ENCODE measurements around the gene KCNJ6. TPM values are rescaled to one million over a fixed set of nuclear protein-coding genes. Genes with fewer than 3 reads are reported as not detected.

KCNJ6 gene
- polyA plus RNA-seq, 1 of the 3 experiments (the other 2 are of a cell fraction): not detected

GRCh38 chr21:37686991-37687810 is 229.1 kb downstream of the KCNJ6 start (continued):
- no peak for TF ChIP-seq REST (IDR thresholded peaks at IDR 0.05; ENCODE audit: low read depth, low read length)

DNA sequence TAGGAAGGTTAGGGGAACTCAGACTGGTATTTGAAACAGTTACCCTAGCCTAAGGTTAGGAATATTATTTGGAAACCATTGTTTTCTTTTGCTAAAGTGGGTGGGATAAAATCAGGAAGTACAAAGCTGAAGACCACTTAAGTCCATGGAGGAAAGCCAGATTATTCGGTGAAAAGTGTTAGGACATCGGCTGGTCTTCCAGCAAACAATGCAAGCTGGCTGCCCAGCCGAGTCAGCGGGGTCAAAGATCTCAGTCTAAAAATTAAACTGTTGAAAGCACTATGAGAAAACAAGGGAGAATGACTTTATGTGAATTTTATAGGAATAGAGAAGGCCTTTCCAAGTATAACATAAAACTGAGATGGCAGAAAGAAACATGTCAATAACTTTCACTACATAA is 231.7 kb downstream of the KCNJ6 start:
- Histone ChIP-seq H2AFZ (ENCODE audit: low read depth) (no peak overlapping the region), H3K9ac (no peak overlapping the region), H3K36me3 (replicated peaks in 1 of 2; ENCODE audit: control insufficient read depth in 1 of 2, insufficient read depth in 2 of 2, low read length in 1 of 2) (no peaks in the 10 kb centered on the region), H3K4me2 (no peak overlapping the region), H3F3A (replicated peaks; ENCODE audit: insufficient read depth) (no peaks in the 10 kb centered on the region), H3K27ac (ENCODE audit: low read depth in 2 of 2, low read length in 1 of 2) (no peak overlapping the region), H3K4me3 (ENCODE audit: low read depth in 2 of 2, low read length in 1 of 2) (no peak overlapping the region), H3K9me2 (no peaks in the 10 kb centered on the region), H4K20me1 (ENCODE audit: insufficient read depth) (no peaks in the 10 kb centered on the region), H3K9me3 (no peaks in the 10 kb centered on the region), H3K4me1 (ENCODE audit: control insufficient read depth in 1 of 2, insufficient read depth in 2 of 2, low read depth in 1 of 2, low read length in 1 of 2) (no peaks in the 10 kb centered on the region; a peak in 1 of 4 replicates), H3K27me3 (ENCODE audit: insufficient read depth) (no peaks in the 10 kb centered on the region), H3K79me2 (ENCODE audit: insufficient read depth) (no peaks in the 10 kb centered on the region)
- ChIA-PET CTCF (interaction anchor here (2.2 kb wide), 1 partner anchor 10 kb away, joined by 11 read pairs; no protein-coding TSS in a partner anchor), POLR2A (no interaction called here)
- no peak for TF ChIP-seq RXRA (IDR thresholded peaks at IDR 0.05; ENCODE audit: borderline replicate concordance, low read depth)
- no peak for TF ChIP-seq GABPA (IDR thresholded peaks at IDR 0.05; ENCODE audit: low read depth)
- TF ChIP-seq POLR2AphosphoS5 (IDR thresholded peaks at IDR 0.05; ENCODE audit: low read depth, low read length): no peak
- TF ChIP-seq, protein P1, sequence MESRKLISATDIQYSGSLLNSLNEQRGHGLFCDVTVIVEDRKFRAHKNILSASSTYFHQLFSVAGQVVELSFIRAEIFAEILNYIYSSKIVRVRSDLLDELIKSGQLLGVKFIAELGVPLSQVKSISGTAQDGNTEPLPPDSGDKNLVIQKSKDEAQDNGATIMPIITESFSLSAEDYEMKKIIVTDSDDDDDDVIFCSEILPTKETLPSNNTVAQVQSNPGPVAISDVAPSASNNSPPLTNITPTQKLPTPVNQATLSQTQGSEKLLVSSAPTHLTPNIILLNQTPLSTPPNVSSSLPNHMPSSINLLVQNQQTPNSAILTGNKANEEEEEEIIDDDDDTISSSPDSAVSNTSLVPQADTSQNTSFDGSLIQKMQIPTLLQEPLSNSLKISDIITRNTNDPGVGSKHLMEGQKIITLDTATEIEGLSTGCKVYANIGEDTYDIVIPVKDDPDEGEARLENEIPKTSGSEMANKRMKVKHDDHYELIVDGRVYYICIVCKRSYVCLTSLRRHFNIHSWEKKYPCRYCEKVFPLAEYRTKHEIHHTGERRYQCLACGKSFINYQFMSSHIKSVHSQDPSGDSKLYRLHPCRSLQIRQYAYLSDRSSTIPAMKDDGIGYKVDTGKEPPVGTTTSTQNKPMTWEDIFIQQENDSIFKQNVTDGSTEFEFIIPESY (IDR thresholded peaks at IDR 0.05; ENCODE audit: borderline replicate concordance, low read depth): no peak
- no peak for TF ChIP-seq YY1 (IDR thresholded peaks at IDR 0.05; ENCODE audit: low read depth)
- TF ChIP-seq RAD21 (IDR thresholded peaks at IDR 0.05; ENCODE audit: low read length): no peak
- no peak for TF ChIP-seq ELF1 (IDR thresholded peaks at IDR 0.05)
- TF ChIP-seq, protein P2, sequence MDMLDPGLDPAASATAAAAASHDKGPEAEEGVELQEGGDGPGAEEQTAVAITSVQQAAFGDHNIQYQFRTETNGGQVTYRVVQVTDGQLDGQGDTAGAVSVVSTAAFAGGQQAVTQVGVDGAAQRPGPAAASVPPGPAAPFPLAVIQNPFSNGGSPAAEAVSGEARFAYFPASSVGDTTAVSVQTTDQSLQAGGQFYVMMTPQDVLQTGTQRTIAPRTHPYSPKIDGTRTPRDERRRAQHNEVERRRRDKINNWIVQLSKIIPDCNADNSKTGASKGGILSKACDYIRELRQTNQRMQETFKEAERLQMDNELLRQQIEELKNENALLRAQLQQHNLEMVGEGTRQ (IDR thresholded peaks at IDR 0.05; ENCODE audit: borderline replicate concordance, low read depth, low read length): no peak
- TF ChIP-seq SMC3 (IDR thresholded peaks at IDR 0.05; ENCODE audit: low read depth, low read length): no peak
- WGBS (ENCODE audit: low lambda C conversion rate): 43% methylated on average over 4 of the region's 4 CpGs
- DNase-seq: no peak
